Fibroblast of lung (primary cell): Measurements from ENCODE around the gene CRIP2.

Experiments
- CTCF ChIP-seq, 2 donors: IDR thresholded peaks in 1 of 2; conservative IDR thresholded peaks in 1 of 2; 1 replicate in 1 of 2; 2 replicates in 1 of 2; pipeline ENCODE4 v1.5.1; 2011 to 2012; ENCODE audit warnings: low read length in 2 of 2, control low read depth in 1 of 2, inconsistent platforms in 1 of 2, low read depth in 1 of 2, mild to moderate bottlenecking in 1 of 2
- EZH2 ChIP-seq: IDR thresholded peaks from 2 replicates; pipeline ENCODE4 v1.5.1; 2012; ENCODE audit warnings: low read length, control low read depth, mild to moderate bottlenecking; ENCODE audit errors: missing control alignments

GRCh38 chr14:105476097-105476830 is 1.6 kb downstream of the CRIP2 start:
- TF ChIP-seq CTCF (conservative IDR thresholded peaks at IDR 0.05 in 1 of 2, IDR thresholded peaks at IDR 0.05 in 1 of 2; ENCODE audit: low read depth in 1 of 2, low read length in 2 of 2) (no peak), EZH2 (no peak)
